Measurements from ENCODE around the gene GLDN. TPM values are rescaled to one million over a fixed set of nuclear protein-coding genes. Genes with fewer than 3 reads are reported as not detected.

The GLDN gene
- 0.77 to 1.8 TPM (median 1.7 TPM) in 3 replicates for total RNA-seq (2021)
- percentile 44 among the genes with signal in this experiment for Bru-seq, nascent RNA
- long read RNA-seq, experiment 1, partial matches to known transcripts, result 0 of 1 reads
- long read RNA-seq, experiment 1, other reads (novel, unspliced or antisense), result 1 of 1 reads
- long read RNA-seq, experiment 2, result 0 reads
- long read RNA-seq, experiment 3, result 0 reads

DNA sequence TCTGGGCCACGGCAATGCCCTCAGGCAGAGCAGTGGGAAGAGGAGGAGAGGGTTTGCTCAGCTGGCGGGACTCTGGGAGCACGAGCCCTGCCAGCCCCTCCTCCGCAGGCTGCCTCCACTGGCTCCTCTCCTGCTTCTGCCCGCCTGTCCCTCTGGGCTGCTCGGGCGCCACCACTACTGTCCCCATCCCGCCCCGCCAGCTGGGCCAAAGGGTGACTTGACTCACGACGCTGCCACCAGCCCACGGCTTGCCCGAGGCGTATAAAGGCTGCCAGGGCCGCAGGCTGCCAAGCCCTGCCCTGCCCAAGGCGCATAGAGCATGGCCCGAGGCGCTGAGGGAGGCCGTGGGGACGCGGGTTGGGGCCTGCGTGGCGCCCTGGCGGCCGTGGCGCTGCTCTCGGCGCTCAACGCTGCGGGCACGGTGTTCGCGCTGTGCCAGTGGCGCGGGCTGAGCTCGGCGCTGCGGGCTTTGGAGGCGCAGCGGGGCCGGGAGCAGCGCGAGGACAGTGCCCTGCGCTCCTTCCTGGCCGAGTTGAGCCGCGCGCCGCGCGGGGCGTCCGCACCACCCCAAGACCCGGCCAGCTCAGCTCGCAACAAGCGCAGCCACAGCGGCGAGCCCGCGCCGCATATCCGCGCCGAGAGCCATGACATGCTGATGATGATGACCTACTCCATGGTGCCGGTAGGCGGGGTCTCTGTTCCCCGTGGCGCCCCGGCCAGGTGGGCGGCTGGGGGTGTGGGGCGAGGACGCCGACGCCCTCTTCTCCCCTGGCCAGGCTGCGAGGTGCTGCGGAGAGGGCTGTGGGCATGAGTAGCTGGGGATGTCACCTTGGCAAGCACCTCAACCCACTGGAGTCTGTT lies at the start of gene GLDN:
TSS of gene GLDN (plus strand) at position 290 of the 861 bp plus-strand sequence. CDS start at position 320, 30 bp downstream.
- Mint-ChIP-seq H3K9me3 (no peaks in the 10 kb centered on the region), H3K4me3 (peak within 1 kb of the TSS; percentile 58), H3K4me1 (0 out of 2 replicates have a peak, but pooled peaks cover 4% of the 10 kb centered on the region), H3K27ac (no peak within 1 kb of the TSS), H3K27me3 (ENCODE audit: low read depth) (peaks cover 61% of the 10 kb centered on the region), H3K36me3 (no peaks in the 10 kb centered on the region)
- ATAC-seq (peak; percentile 89), DNase-seq (ENCODE audit: low spot score) (peak; percentile 68)
- POLR2A ChIA-PET, result interaction anchor here (0.6 kb wide), 1 partner anchor 332 kb away, joined by 3 read pairs; no protein-coding TSS in a partner anchor
- 0 out of 2 replicates have a peak, but pooled peaks have one; percentile 60 for TF ChIP-seq ZNF219 (CRISPR knock-in tag; IDR thresholded peaks at IDR 0.05; ENCODE audit: borderline replicate concordance)
- TF ChIP-seq, protein P1, sequence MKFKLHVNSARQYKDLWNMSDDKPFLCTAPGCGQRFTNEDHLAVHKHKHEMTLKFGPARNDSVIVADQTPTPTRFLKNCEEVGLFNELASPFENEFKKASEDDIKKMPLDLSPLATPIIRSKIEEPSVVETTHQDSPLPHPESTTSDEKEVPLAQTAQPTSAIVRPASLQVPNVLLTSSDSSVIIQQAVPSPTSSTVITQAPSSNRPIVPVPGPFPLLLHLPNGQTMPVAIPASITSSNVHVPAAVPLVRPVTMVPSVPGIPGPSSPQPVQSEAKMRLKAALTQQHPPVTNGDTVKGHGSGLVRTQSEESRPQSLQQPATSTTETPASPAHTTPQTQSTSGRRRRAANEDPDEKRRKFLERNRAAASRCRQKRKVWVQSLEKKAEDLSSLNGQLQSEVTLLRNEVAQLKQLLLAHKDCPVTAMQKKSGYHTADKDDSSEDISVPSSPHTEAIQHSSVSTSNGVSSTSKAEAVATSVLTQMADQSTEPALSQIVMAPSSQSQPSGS (CRISPR knock-in tag; IDR thresholded peaks at IDR 0.05; ENCODE audit: borderline replicate concordance, low read depth), result no peak
- TF ChIP-seq ZNF232 (CRISPR knock-in tag; IDR thresholded peaks at IDR 0.05), result no peak
- TF ChIP-seq, protein P2, sequence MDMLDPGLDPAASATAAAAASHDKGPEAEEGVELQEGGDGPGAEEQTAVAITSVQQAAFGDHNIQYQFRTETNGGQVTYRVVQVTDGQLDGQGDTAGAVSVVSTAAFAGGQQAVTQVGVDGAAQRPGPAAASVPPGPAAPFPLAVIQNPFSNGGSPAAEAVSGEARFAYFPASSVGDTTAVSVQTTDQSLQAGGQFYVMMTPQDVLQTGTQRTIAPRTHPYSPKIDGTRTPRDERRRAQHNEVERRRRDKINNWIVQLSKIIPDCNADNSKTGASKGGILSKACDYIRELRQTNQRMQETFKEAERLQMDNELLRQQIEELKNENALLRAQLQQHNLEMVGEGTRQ (CRISPR knock-in tag; IDR thresholded peaks at IDR 0.05), result no peak
- TF ChIP-seq NFE2L1 (CRISPR knock-in tag; IDR thresholded peaks at IDR 0.05), result no peak
- no peak for TF ChIP-seq MYBL2 (CRISPR knock-in tag; IDR thresholded peaks at IDR 0.05)
- TF ChIP-seq GTF2I (CRISPR knock-in tag; conservative IDR thresholded peaks at IDR 0.05), result no peak
- TF ChIP-seq, protein P3, sequence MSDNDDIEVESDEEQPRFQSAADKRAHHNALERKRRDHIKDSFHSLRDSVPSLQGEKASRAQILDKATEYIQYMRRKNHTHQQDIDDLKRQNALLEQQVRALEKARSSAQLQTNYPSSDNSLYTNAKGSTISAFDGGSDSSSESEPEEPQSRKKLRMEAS (CRISPR knock-in tag; IDR thresholded peaks at IDR 0.05), result peak; percentile 45; the same call in 1 of the 2 replicates
- no peak for TF ChIP-seq RORB (CRISPR knock-in tag; IDR thresholded peaks at IDR 0.05)
- no peak for TF ChIP-seq ZNF671 (CRISPR knock-in tag; IDR thresholded peaks at IDR 0.05)
- TF ChIP-seq FOXK1 (CRISPR knock-in tag; IDR thresholded peaks at IDR 0.05), result peak; percentile 11; the same call in 1 of the 2 replicates
- peak; percentile 56 for TF ChIP-seq ZNF423 (CRISPR knock-in tag; IDR thresholded peaks at IDR 0.05)
- TF ChIP-seq, protein P4, sequence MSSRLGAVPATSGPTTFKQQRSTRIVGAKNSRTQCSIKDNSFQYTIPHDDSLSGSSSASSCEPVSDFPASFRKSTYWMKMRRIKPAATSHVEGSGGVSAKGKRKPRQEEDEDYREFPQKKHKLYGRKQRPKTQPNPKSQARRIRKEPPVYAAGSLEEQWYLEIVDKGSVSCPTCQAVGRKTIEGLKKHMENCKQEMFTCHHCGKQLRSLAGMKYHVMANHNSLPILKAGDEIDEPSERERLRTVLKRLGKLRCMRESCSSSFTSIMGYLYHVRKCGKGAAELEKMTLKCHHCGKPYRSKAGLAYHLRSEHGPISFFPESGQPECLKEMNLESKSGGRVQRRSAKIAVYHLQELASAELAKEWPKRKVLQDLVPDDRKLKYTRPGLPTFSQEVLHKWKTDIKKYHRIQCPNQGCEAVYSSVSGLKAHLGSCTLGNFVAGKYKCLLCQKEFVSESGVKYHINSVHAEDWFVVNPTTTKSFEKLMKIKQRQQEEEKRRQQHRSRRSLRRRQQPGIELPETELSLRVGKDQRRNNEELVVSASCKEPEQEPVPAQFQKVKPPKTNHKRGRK (CRISPR knock-in tag; IDR thresholded peaks at IDR 0.05; ENCODE audit: borderline replicate concordance), result no peak
- TF ChIP-seq ZNF317 (CRISPR knock-in tag; IDR thresholded peaks at IDR 0.05; ENCODE audit: borderline replicate concordance, low read depth), result no peak
- CTCF ChIA-PET, result interaction anchor here (0.6 to 1.9 kb wide), 8 partner anchors 11 to 158 kb away, joined by 3 to 8 read pairs (median 4); no protein-coding TSS in a partner anchor

DNA sequence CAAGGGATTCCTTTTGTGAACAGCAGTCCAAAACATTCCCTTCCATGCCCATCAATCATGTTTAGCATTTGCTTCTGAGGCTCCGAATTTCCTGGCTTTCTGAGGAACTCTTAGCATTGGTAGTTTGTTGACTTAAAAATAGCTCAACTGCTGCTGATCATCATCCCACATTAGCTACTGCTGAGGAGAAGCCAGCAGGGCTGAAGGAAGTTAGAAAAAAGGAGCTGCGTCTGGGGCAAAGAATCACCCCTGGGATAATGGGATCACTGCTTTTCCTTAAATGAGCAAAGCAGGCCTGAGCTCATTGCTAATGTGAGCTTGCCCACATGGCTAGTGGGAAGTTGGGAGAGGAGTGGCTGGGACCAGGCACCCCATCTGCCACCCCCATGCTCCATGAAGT lies 42.8 kb upstream of the GLDN start:
- no peak for ATAC-seq
- Mint-ChIP-seq H3K27me3 (ENCODE audit: low read depth) (peaks cover 14% of the 10 kb centered on the region), H3K4me1 (peaks cover 3% of the 10 kb centered on the region; the same call in 1 of the 2 replicates), H3K36me3 (peaks cover 6% of the 10 kb centered on the region), H3K27ac (no peak overlapping the region), H3K9me3 (peaks cover 5% of the 10 kb centered on the region), H3K4me3 (no peak overlapping the region)
- DNase-seq (ENCODE audit: low spot score), result no peak
- TF ChIP-seq FOXP1 (CRISPR knock-in tag; IDR thresholded peaks at IDR 0.05; ENCODE audit: borderline replicate concordance) (no peak), ZBTB21 (CRISPR knock-in tag; IDR thresholded peaks at IDR 0.05; ENCODE audit: borderline replicate concordance) (no peak), FOXK1 (CRISPR knock-in tag; IDR thresholded peaks at IDR 0.05) (no peak), ZNF138 (CRISPR knock-in tag; conservative IDR thresholded peaks at IDR 0.05) (no peak)
- TF ChIP-seq, protein P5, sequence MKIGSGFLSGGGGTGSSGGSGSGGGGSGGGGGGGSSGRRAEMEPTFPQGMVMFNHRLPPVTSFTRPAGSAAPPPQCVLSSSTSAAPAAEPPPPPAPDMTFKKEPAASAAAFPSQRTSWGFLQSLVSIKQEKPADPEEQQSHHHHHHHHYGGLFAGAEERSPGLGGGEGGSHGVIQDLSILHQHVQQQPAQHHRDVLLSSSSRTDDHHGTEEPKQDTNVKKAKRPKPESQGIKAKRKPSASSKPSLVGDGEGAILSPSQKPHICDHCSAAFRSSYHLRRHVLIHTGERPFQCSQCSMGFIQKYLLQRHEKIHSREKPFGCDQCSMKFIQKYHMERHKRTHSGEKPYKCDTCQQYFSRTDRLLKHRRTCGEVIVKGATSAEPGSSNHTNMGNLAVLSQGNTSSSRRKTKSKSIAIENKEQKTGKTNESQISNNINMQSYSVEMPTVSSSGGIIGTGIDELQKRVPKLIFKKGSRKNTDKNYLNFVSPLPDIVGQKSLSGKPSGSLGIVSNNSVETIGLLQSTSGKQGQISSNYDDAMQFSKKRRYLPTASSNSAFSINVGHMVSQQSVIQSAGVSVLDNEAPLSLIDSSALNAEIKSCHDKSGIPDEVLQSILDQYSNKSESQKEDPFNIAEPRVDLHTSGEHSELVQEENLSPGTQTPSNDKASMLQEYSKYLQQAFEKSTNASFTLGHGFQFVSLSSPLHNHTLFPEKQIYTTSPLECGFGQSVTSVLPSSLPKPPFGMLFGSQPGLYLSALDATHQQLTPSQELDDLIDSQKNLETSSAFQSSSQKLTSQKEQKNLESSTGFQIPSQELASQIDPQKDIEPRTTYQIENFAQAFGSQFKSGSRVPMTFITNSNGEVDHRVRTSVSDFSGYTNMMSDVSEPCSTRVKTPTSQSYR (CRISPR knock-in tag; IDR thresholded peaks at IDR 0.05), result no peak
- POLR2A ChIA-PET, result no interaction called here
- CTCF ChIA-PET, result interaction anchor here (1.0 to 3.2 kb wide), 6 partner anchors 12 to 166 kb away, joined by 5 to 17 read pairs (median 6); no protein-coding TSS in a partner anchor

All from WTC11 (cell line).